ENCODE measurements around the gene CORO2B.

The CORO2B gene

DNA sequence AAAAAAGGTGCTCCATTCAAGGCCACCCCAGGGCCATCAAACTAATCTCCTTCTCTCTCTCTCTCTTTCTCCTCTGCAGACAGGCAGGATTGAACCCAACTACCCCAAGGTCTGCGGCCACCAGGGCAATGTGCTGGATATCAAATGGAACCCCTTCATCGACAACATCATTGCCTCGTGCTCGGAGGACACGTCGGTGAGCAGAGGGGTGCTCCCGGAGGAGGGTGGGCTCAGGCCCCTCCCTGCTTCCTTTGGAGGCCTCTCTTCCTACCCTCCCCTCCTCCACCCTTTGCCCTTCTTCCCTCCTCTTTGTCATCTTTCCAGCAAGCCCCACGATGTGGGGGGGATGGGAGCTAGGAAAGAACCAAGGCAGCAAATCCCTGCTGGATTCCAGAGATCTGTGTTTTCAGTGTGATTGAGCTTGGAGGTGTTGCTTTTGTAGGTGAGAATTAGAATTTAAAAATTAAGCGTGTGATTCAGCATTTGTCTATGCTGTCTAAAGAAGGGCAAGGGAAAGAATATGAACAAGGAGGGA, 116.3 kb downstream of the CORO2B start:
- H3K9ac ChIP-seq (ENCODE audit: low read depth, low read length) = no peak overlapping the region
- no peak overlapping the region for H3K4me3 ChIP-seq (ENCODE audit: low read depth, low read length)
- no peaks in the 10 kb centered on the region for H3K27me3 ChIP-seq (ENCODE audit: control insufficient read depth, insufficient read depth, low read length)
- H3K27ac ChIP-seq (ENCODE audit: low read depth, low read length) = no peak overlapping the region
- peaks cover 11% of the 10 kb centered on the region; the same call in 1 of the 2 replicates for H3K4me1 ChIP-seq (ENCODE audit: control insufficient read depth, insufficient read depth, low read length)
- H3K9me3 ChIP-seq (ENCODE audit: control insufficient read depth, insufficient read depth, low read length) = no peaks in the 10 kb centered on the region
- no peaks in the 10 kb centered on the region for H3K36me3 ChIP-seq (ENCODE audit: control insufficient read depth, insufficient read depth, low read length)

- Histone ChIP-seq H3K9me3 (ENCODE audit: control insufficient read depth, insufficient read depth, low read length) (no peaks in the 10 kb centered on the region), H3K4me3 (ENCODE audit: low read depth, low read length) (no peak overlapping the region), H3K4me1 (ENCODE audit: control insufficient read depth, insufficient read depth, low read length) (peaks cover 20% of the 10 kb centered on the region; the same call in 1 of the 2 replicates), H3K36me3 (ENCODE audit: control insufficient read depth, insufficient read depth, low read length) (no peaks in the 10 kb centered on the region), H3K27ac (ENCODE audit: low read depth, low read length) (no peak overlapping the region), H3K27me3 (ENCODE audit: control insufficient read depth, insufficient read depth, low read length) (no peaks in the 10 kb centered on the region), H3K9ac (ENCODE audit: low read depth, low read length) (no peak overlapping the region)
These were observed 117.9 kb downstream of the CORO2B start for GRCh38 chr15:68696414-68697363.

- H3K4me3 ChIP-seq (ENCODE audit: low read depth, low read length) = no peak overlapping the region
- no peak overlapping the region for H3K27ac ChIP-seq (ENCODE audit: low read depth, low read length)
- no peak overlapping the region for H3K9ac ChIP-seq (ENCODE audit: low read depth, low read length)
- H3K4me1 ChIP-seq (ENCODE audit: control insufficient read depth, insufficient read depth, low read length) = peaks cover 20% of the 10 kb centered on the region; the same call in 1 of the 2 replicates
- H3K9me3 ChIP-seq (ENCODE audit: control insufficient read depth, insufficient read depth, low read length) = no peaks in the 10 kb centered on the region
- no peaks in the 10 kb centered on the region for H3K36me3 ChIP-seq (ENCODE audit: control insufficient read depth, insufficient read depth, low read length)
- no peaks in the 10 kb centered on the region for H3K27me3 ChIP-seq (ENCODE audit: control insufficient read depth, insufficient read depth, low read length)
These were observed 119.2 kb downstream of the CORO2B start for GRCh38 chr15:68697711-68698690.

- no peak overlapping the region for H3K9ac ChIP-seq (ENCODE audit: low read depth, low read length)
- no peaks in the 10 kb centered on the region for H3K9me3 ChIP-seq (ENCODE audit: control insufficient read depth, insufficient read depth, low read length)
- no peaks in the 10 kb centered on the region for H3K36me3 ChIP-seq (ENCODE audit: control insufficient read depth, insufficient read depth, low read length)
These were observed 119.9 kb downstream of the CORO2B start for GRCh38 chr15:68698708-68699107.

DNA sequence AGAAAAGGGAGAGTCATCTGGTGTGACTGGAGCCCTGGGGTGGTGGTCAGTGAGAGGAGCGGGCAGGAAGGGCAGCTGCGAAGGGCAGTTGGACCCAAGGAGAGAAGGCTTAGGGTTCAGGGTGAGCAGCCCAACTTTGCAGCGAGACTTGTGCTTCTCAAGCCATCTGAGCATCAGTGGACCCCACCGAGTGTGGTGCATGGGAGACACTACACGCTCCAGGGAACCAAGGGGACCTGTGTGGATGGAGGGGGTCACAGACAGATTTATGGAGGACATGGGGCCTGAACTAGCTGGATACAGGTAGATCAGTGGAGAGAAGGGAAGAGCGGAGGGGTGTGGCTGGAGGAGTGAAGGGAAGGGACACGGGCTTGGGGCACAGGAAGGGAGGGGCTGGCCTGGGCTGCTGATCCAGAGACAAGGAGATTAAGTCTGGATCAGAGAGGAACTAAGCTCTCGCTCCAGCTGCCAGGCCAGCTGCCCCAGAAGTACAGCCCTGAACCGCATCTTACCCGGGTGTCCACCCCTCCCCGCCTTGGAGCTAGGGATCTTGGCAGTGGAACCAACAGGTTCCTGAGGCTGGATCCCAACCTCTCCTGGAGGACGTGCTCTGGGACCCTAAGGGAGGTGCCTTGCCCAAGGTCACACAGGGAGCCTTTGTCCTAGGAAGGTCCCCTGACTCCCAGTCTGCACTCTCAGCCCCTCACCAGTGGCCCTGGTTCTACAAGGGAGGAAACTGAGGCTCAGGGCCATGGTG, 120.5 kb downstream of the CORO2B start:
- H3K9ac ChIP-seq (ENCODE audit: low read depth, low read length) = no peak overlapping the region
- peaks cover 20% of the 10 kb centered on the region; the same call in 1 of the 2 replicates for H3K4me1 ChIP-seq (ENCODE audit: control insufficient read depth, insufficient read depth, low read length)
- no peak overlapping the region for H3K4me3 ChIP-seq (ENCODE audit: low read depth, low read length)
- H3K9me3 ChIP-seq (ENCODE audit: control insufficient read depth, insufficient read depth, low read length) = no peaks in the 10 kb centered on the region
- H3K27ac ChIP-seq (ENCODE audit: low read depth, low read length) = no peak overlapping the region
- no peaks in the 10 kb centered on the region for H3K27me3 ChIP-seq (ENCODE audit: control insufficient read depth, insufficient read depth, low read length)
- no peaks in the 10 kb centered on the region for H3K36me3 ChIP-seq (ENCODE audit: control insufficient read depth, insufficient read depth, low read length)

More at GRCh38 chr15:68698708-68699107, 119.9 kb downstream of the CORO2B start:
- Histone ChIP-seq H3K4me3 (ENCODE audit: low read depth, low read length) (no peak overlapping the region), H3K27me3 (ENCODE audit: control insufficient read depth, insufficient read depth, low read length) (no peaks in the 10 kb centered on the region), H3K27ac (ENCODE audit: low read depth, low read length) (no peak overlapping the region), H3K4me1 (ENCODE audit: control insufficient read depth, insufficient read depth, low read length) (peaks cover 20% of the 10 kb centered on the region; the same call in 1 of the 2 replicates)

- Histone ChIP-seq H3K36me3 (ENCODE audit: control insufficient read depth, insufficient read depth, low read length) (no peaks in the 10 kb centered on the region), H3K27ac (ENCODE audit: low read depth, low read length) (peak overlapping the region; percentile 48), H3K4me3 (ENCODE audit: low read depth, low read length) (no peak overlapping the region), H3K4me1 (ENCODE audit: control insufficient read depth, insufficient read depth, low read length) (peaks cover 19% of the 10 kb centered on the region; the same call in 1 of the 2 replicates), H3K9me3 (ENCODE audit: control insufficient read depth, insufficient read depth, low read length) (no peaks in the 10 kb centered on the region), H3K9ac (ENCODE audit: low read depth, low read length) (no peak overlapping the region), H3K27me3 (ENCODE audit: control insufficient read depth, insufficient read depth, low read length) (no peaks in the 10 kb centered on the region)
These were observed 121.2 kb downstream of the CORO2B start for GRCh38 chr15:68699881-68700454.

DNA sequence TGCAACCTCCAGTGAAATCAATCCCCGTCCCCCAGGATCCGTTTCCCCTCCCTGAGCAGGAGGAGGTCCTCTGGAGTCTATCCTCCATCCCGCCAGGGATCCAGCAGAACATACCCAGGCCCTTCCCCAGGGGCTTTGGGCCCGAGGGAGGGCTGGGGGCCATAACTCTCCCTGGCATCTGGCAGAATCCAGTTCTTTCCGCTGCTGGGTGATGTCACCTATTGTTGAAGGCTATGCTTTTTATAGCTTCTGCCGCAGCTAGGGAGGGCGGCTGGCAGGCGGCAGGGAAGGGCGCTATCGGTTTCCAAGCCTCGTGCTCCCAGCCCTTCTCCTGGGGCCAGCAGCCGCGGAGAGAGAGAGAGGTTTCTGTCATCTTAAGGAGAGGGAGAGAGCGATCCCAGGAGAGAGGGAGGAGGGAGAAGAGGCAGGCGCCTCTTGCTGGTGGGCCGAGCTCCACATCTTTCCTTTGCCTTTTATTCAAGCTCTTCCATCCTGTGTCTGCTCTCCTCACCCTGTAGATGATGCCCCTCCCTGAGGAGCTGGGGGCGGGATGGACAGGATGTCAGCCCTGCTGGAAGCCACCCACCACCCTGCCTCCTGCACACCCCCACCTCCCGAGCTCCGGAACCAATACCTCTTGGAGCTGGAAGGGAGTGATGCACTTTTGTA, 121.8 kb downstream of the CORO2B start:
- no peaks in the 10 kb centered on the region for H3K36me3 ChIP-seq (ENCODE audit: control insufficient read depth, insufficient read depth, low read length)
- peak overlapping the region; percentile 16; the same call in 1 of the 2 replicates for H3K9ac ChIP-seq (ENCODE audit: low read depth, low read length)
- peak overlapping the region; percentile 48 for H3K27ac ChIP-seq (ENCODE audit: low read depth, low read length)
- H3K4me3 ChIP-seq (ENCODE audit: low read depth, low read length) = no peak overlapping the region
- H3K4me1 ChIP-seq (ENCODE audit: control insufficient read depth, insufficient read depth, low read length) = peaks cover 12% of the 10 kb centered on the region; the same call in 1 of the 2 replicates
- no peaks in the 10 kb centered on the region for H3K9me3 ChIP-seq (ENCODE audit: control insufficient read depth, insufficient read depth, low read length)
- H3K27me3 ChIP-seq (ENCODE audit: control insufficient read depth, insufficient read depth, low read length) = no peaks in the 10 kb centered on the region

DNA sequence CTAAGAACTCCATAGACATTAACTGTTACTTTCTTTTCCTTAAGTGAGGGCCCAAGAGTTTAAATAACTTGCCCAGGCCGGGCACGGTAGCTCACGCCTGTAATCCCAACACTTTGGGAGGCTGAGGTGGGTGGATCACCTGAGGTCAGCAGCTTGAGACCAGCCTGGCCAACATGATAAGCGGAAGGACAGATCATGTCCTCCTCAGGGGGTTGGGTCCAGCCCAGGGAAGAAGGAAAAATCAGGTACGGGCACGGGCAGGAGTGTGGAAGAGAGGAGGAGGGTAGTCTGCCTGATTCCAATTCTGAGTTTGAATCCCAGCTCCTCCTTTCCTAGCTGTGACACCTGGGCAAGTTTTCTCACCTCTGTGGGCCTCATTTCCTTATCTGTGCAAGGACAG, 123.1 kb downstream of the CORO2B start:
- Histone ChIP-seq H3K27me3 (ENCODE audit: control insufficient read depth, insufficient read depth, low read length) (no peaks in the 10 kb centered on the region; the same call in 1 of the 2 replicates), H3K9me3 (ENCODE audit: control insufficient read depth, insufficient read depth, low read length) (no peaks in the 10 kb centered on the region), H3K9ac (ENCODE audit: low read depth, low read length) (no peak overlapping the region), H3K27ac (ENCODE audit: low read depth, low read length) (no peak overlapping the region), H3K36me3 (ENCODE audit: control insufficient read depth, insufficient read depth, low read length) (no peaks in the 10 kb centered on the region), H3K4me1 (ENCODE audit: control insufficient read depth, insufficient read depth, low read length) (peaks cover 12% of the 10 kb centered on the region; the same call in 1 of the 2 replicates), H3K4me3 (ENCODE audit: low read depth, low read length) (no peak overlapping the region)

DNA sequence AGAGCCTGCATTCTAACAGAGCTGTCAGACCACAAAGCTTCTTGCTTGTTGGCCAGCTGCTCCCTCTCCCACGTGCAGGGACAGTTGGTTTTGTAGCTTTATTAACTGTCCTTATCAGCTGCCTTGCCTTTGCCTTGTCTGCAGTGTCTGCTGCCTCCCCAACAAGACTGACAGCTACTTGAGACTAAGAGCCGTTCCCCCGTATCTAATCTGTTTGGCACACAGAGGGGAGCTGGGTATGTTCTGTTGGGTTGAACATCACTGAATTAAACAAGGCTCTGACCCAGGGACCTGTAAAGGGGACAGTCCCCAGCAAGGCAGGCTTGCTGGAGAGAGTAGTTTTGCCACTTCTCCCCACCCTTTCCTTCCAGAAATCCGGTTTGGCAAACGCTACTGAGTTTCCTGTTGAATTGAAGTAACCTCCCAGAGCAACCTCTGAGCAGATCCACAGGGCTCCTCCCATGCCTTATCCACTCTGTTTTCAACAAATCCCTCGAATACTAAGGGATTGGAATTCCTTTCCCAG, 125.8 kb downstream of the CORO2B start:
- Histone ChIP-seq H3K4me3 (ENCODE audit: low read depth, low read length) (no peak overlapping the region), H3K27ac (ENCODE audit: low read depth, low read length) (no peak overlapping the region), H3K4me1 (ENCODE audit: control insufficient read depth, insufficient read depth, low read length) (peaks cover 12% of the 10 kb centered on the region; the same call in 1 of the 2 replicates), H3K9me3 (ENCODE audit: control insufficient read depth, insufficient read depth, low read length) (no peaks in the 10 kb centered on the region), H3K27me3 (ENCODE audit: control insufficient read depth, insufficient read depth, low read length) (no peaks in the 10 kb centered on the region; the same call in 1 of the 2 replicates), H3K36me3 (ENCODE audit: control insufficient read depth, insufficient read depth, low read length) (no peaks in the 10 kb centered on the region), H3K9ac (ENCODE audit: low read depth, low read length) (no peak overlapping the region)

All from HUES48 (cell line).